Mesothelial cell of epicardium (in vitro differentiated cells): Measurements from ENCODE around the gene SFI1. TPM values are rescaled to one million over a fixed set of nuclear protein-coding genes. Genes with fewer than 3 reads are reported as not detected.

Source experiments
- DNase-seq, 2 experiments: peaks; one replicate each; pipeline ENCODE4 v3.0.0; 2021; ENCODE audit warnings: low spot score in 2 of 2; ENCODE audit not compliant: unreplicated experiment in 2 of 2
- H3K27ac Mint-ChIP-seq: 2 replicates; pipeline ENCODE4 v1.8.0; 2021; ENCODE audit warnings: mixed read lengths
- H3K27me3 Mint-ChIP-seq: 2 replicates; pipeline ENCODE4 v1.8.0; 2021; ENCODE audit warnings: low read depth, mixed read lengths
- H3K36me3 Mint-ChIP-seq: 2 replicates; pipeline ENCODE4 v1.8.0; 2021; ENCODE audit warnings: mixed read lengths
- H3K4me1 Mint-ChIP-seq: 2 replicates; pipeline ENCODE4 v1.8.0; 2021; ENCODE audit warnings: mixed read lengths
- H3K4me3 Mint-ChIP-seq: 2 replicates; pipeline ENCODE4 v1.8.0; 2021; ENCODE audit warnings: mild to moderate bottlenecking, moderate library complexity, mixed read lengths
- H3K9me3 Mint-ChIP-seq: 2 replicates; pipeline ENCODE4 v1.8.0; 2021; ENCODE audit warnings: mixed read lengths
- total RNA-seq: library from RNA; stranded (reverse); gene quantifications from 3 replicates; pipeline ENCODE4 v1.2.1, GENCODE V29; 2021
- TF ChIP-seq, protein P1 (sequence below): fragments of 200-600 bp; sonication (generic); IDR thresholded peaks from one replicate; pipeline ENCODE4 v1.5.0; 2021; ENCODE audit warnings: antibody characterized with exemption; ENCODE audit not compliant: unreplicated experiment

SFI1 gene
- total RNA-seq, 1 donor from 2014 or later: 45.7 TPM

DNA sequence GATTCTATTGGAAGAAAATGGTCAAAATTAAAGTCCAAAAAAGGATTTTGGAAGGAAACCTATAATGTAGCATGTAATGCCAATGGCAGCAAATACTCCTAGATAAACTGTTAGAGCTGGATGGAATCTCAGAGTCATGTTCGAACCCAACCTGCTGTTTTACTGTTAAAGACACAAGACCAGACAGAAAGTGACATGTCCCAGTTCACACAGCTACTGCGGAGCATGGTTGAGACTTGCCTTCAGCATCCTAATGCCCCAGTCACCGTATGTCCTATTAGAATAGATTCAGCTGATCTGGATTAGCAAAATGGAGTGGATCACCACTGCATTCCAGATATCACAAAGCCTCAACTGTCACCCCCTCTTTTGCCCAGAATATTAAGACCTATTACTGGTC is 150.7 kb downstream of the SFI1 start:
- TF ChIP-seq, protein P1, sequence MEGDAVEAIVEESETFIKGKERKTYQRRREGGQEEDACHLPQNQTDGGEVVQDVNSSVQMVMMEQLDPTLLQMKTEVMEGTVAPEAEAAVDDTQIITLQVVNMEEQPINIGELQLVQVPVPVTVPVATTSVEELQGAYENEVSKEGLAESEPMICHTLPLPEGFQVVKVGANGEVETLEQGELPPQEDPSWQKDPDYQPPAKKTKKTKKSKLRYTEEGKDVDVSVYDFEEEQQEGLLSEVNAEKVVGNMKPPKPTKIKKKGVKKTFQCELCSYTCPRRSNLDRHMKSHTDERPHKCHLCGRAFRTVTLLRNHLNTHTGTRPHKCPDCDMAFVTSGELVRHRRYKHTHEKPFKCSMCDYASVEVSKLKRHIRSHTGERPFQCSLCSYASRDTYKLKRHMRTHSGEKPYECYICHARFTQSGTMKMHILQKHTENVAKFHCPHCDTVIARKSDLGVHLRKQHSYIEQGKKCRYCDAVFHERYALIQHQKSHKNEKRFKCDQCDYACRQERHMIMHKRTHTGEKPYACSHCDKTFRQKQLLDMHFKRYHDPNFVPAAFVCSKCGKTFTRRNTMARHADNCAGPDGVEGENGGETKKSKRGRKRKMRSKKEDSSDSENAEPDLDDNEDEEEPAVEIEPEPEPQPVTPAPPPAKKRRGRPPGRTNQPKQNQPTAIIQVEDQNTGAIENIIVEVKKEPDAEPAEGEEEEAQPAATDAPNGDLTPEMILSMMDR: no peak
- peak overlapping the region; percentile 89 for H3K27ac Mint-ChIP-seq
- H3K36me3 Mint-ChIP-seq: peaks cover 21% of the 10 kb centered on the region
- H3K4me3 Mint-ChIP-seq: no peak overlapping the region
- DNase-seq: no peak
- H3K27me3 Mint-ChIP-seq: no peaks in the 10 kb centered on the region
- H3K9me3 Mint-ChIP-seq: no peaks in the 10 kb centered on the region
- peaks cover 6% of the 10 kb centered on the region for H3K4me1 Mint-ChIP-seq

DNA sequence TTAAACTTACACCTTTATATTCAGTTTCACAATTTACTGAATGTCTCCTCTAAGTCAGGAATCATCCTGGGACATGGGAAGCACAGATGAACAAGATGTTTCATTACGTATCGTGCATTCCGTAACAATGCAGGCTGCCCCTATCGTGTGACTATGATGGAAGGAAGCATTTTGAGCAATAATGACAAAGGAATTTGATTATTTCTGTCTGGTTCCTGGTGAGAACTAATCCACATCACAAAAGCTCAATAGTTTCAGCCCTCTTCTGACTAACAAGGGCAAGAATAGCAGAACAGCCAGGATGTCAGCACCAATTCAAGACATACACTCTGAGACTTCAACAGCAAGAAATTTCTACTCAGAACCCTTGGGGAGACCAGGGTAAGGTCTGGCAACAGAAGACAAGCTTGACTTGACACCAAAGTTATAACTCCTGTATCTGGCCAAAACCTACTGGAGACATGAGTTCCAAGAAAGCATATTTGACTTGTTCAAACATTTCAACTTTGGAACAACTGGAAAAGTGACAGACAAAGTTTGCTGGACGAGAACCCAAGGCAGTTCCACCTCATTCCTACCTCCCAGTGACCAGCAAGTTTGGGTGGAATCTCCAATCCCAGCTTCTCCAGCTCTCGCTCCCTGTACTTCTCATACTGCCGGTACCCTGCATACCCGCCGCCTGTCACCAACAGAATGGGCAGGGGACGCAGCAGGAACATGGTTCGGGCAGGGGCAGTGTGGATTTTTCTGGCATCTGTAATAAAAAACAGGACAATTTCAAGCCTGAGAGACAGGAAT is 151.4 kb downstream of the SFI1 start:
- Mint-ChIP-seq H3K9me3 (no peaks in the 10 kb centered on the region), H3K36me3 (peaks cover 20% of the 10 kb centered on the region), H3K27ac (no peak overlapping the region), H3K27me3 (no peaks in the 10 kb centered on the region), H3K4me1 (peaks cover 6% of the 10 kb centered on the region), H3K4me3 (no peak overlapping the region)
- no peak for DNase-seq
- TF ChIP-seq, protein P1: no peak

DNA sequence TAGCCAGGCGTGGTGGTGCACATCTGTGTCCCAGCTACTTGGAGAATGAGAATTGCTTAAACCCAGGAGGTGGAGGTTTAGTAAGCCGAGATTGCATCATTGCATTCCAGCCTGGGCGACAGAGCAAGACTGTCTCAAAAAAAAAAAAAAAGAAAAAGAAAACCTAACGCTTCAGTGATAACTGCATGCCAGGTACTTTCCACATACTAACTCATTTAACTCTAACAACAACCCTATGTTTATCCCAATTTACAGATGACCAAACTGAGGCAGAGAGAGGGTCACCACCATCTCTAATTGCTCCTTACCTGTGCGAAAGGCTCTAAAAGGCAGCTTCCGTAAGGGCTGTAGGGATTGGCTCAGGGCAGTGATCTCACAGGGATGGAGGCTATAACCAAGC is 154.1 kb downstream of the SFI1 start:
- DNase-seq: no peak
- Mint-ChIP-seq H3K27ac (no peak overlapping the region), H3K27me3 (no peaks in the 10 kb centered on the region), H3K4me1 (peaks cover 6% of the 10 kb centered on the region), H3K4me3 (no peak overlapping the region), H3K9me3 (no peaks in the 10 kb centered on the region), H3K36me3 (peaks cover 10% of the 10 kb centered on the region)
- TF ChIP-seq, protein P1: no peak

DNA sequence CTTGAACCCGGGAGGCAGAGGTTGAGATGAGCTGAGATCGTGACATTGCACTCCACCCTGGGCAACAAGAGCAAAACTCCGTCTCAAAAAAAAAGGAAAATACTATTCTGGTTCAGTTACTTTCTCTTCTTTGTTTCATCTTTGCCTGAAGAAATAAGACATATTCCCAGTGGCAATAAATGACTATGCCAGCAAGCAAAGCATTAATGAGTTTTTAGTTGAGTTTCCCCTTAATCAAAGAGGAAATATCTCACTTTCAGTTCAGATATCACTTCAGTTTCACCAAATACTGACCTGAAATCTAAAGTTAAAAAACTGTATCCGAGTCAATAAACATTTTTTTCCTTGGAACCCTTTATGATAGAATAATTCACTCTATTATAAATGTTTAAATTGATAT is 155.3 kb downstream of the SFI1 start:
- no peak for DNase-seq
- Mint-ChIP-seq H3K4me1 (peaks cover under 1% of the 10 kb centered on the region), H3K36me3 (peaks cover 10% of the 10 kb centered on the region), H3K9me3 (no peaks in the 10 kb centered on the region), H3K27ac (no peak overlapping the region), H3K4me3 (no peak overlapping the region), H3K27me3 (no peaks in the 10 kb centered on the region)
- TF ChIP-seq, protein P1: no peak

DNA sequence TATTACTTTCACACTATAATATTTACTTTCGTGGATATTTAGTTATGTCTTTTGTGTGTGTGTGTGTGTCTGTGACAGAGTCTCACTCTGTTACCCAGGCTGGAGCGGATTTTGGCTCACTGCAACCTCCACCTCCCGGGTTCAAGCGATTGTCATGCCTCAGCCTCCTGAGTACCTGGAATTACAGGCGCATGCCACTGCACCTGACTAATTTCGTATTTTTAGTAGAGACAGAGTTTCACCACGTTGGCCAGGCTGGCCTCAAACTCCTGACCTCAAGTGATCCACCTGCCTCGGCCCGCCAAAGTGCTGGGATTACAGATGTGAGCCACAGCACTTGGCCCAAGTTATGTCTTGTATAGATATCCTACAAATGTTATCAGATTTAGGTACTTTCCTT is 155.8 kb downstream of the SFI1 start:
- no peak for DNase-seq
- TF ChIP-seq, protein P1: no peak
- H3K9me3 Mint-ChIP-seq: no peaks in the 10 kb centered on the region
- H3K36me3 Mint-ChIP-seq: peaks cover 10% of the 10 kb centered on the region
- H3K4me3 Mint-ChIP-seq: no peak overlapping the region
- no peaks in the 10 kb centered on the region for H3K27me3 Mint-ChIP-seq
- no peaks in the 10 kb centered on the region for H3K4me1 Mint-ChIP-seq
- no peak overlapping the region for H3K27ac Mint-ChIP-seq
